Lower leg skin (tissue), 3 donors: ENCODE data around the gene SYP.

ENCODE experiments used
- CTCF ChIP-seq, 3 donors: fragments of 450-650 bp; IDR thresholded peaks; one replicate each; pipeline ENCODE4 v1.5.1; 2016; ENCODE audit warnings: antibody characterized with exemption in 3 of 3, mild to moderate bottlenecking in 3 of 3, moderate library complexity in 2 of 3
- POLR2A ChIP-seq, 2 donors: fragments of 450-650 bp; IDR thresholded peaks; one replicate each; pipeline ENCODE4 v1.6.1; 2016 to 2017; ENCODE audit warnings: antibody characterized with exemption in 2 of 2, mild to moderate bottlenecking in 1 of 2, moderate library complexity in 1 of 2

GRCh38 chrX:49160908-49161307 lies 39.1 kb downstream of the SYP start:
- TF ChIP-seq CTCF (IDR thresholded peaks at IDR 0.05) (no peak), POLR2A (IDR thresholded peaks at IDR 0.05) (no peak)
